Measurements from ENCODE around the gene QSOX2.

DNA sequence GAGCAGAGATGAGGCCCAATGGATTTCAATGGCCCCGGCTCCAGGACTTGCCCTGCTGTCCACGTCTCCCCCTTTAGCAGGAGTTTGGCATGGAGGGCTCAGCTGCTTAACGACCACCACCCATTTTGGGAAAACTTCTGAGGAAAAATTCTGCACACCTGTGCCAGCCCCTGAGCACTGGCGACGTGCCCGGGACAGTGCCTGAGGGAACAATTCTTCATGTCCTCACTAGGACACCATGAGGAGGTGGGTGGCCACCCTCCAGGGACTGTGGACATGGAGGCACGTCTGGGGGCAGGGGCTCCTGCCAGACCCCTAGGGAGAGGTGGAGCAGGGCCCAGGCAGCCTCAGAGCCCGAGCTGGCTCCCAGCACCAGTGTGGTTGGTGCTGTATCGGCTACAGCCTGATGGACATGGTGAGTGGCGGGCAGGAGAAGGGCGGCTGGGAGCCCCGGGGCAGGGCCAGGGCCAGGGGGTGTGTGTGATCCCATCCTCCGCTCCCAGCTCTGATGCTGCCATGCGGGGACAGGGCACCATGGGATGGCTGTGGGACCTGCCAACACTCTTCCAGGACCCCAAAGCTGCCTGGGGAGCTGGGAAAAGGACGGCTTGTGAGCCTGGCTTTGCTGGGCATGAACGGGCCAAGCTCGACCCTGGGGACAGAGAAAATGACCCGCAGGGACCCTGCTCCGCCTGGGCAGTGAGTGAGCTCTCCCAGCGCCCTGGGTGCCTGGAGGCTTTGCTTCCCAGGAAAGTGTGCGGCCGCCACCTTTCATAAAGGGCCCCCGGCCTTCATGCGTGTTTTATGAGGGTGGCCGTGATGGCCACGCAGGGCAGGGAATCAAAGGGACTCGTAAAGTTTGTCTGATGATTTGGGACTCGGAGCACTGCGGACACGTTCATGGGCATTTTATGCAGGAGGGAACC lies 3.6 kb upstream of the QSOX2 start:
- no peak for TF ChIP-seq POLR2A (IDR thresholded peaks at IDR 0.05)
- no peak for TF ChIP-seq CTCF (IDR thresholded peaks at IDR 0.05)
- no peak for TF ChIP-seq EP300 (IDR thresholded peaks at IDR 0.05)

Data from stomach (tissue), 4 donors.